KOPT-K1 (cell line): ENCODE measurements around the gene ARMC9.

Experiments
- H3K27ac ChIP-seq: fragments of 200-600 bp; sonication (generic); 2 replicates; pipeline ENCODE4 v1.5.1; 2016; ENCODE audit warnings: antibody characterized with exemption, mild to moderate bottlenecking, low read depth, low read length; ENCODE audit not compliant: poor library complexity, severe bottlenecking
- H3K36me3 ChIP-seq: fragments of 200-600 bp; sonication (generic); 2 replicates; pipeline ENCODE4 v1.5.1; 2017; ENCODE audit warnings: antibody characterized with exemption, mild to moderate bottlenecking, low read length, moderate library complexity; ENCODE audit not compliant: insufficient read depth
- H3K9me3 ChIP-seq: fragments of 200-600 bp; sonication (generic); 2 replicates; pipeline ENCODE4 v1.5.1; 2017; ENCODE audit warnings: antibody characterized with exemption, low read length, mild to moderate bottlenecking; ENCODE audit not compliant: insufficient read depth, poor library complexity, severe bottlenecking

ARMC9 gene

GRCh38 chr2:231418820-231419640 is 220.6 kb downstream of the ARMC9 start:
- Histone ChIP-seq H3K36me3 (no peaks in the 10 kb centered on the region), H3K9me3 (no peaks in the 10 kb centered on the region), H3K27ac (no peak overlapping the region)

DNA sequence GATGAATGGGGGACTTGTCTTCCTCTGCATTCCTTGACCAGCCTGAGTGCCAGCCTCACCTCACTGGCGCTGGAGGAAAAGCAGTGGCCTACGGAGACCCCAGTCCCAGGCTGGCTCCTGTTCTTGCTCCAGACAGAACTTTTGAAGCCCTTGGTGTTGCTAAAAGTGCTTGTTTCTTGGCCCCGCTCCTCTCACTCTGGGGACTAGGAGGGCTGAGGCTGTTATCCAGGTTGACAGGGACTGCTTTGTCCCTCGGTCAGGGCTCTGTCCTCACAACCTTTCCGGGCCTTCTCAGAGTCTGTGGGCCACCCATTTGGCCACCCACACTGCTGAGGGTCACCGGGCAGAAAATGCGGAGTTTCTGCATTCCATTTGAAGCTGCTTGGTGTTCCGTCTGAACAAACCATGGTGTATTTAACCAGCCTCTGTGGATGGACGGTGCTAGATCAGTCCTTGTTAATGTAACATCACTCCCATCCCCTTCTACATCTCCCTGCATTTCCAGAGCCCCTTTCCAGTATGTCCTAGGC is 222.7 kb downstream of the ARMC9 start:
- Histone ChIP-seq H3K27ac (no peak overlapping the region), H3K36me3 (no peaks in the 10 kb centered on the region), H3K9me3 (no peaks in the 10 kb centered on the region)

- Histone ChIP-seq H3K9me3 (no peaks in the 10 kb centered on the region), H3K27ac (no peak overlapping the region), H3K36me3 (no peaks in the 10 kb centered on the region)
These were observed 223.6 kb downstream of the ARMC9 start for GRCh38 chr2:231422056-231422455.

DNA sequence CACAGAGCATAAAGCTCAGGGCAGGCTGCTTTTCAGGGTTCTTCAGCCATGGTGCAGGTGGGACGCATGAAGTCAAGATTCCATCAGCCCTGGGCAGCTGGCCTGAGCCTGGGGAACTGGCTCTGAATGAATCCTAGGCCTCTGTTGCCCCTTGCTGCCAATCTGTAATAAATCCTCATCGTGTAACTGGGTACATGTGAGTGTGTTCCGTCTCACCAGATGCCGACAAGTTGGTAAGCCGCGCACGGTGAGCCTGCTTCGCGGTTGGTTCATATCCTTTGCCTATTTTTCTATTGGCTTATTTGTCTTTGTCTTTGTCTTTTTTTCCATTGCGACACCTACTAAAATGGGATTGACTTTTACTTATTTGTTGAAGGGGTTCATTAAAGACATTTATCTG is 224.7 kb downstream of the ARMC9 start:
- Histone ChIP-seq H3K36me3 (no peaks in the 10 kb centered on the region), H3K9me3 (no peaks in the 10 kb centered on the region), H3K27ac (no peak overlapping the region)
